Effector memory CD4-positive, alpha-beta T cell (primary cell): ENCODE data around the gene RHNO1.

ENCODE experiments used
- DNase-seq, 3 donors: peaks; one replicate each; pipeline ENCODE4 v3.0.0-alpha.2; 2020
- H3K27ac ChIP-seq: 2 replicates; pipeline ENCODE4 v1.7.0; 2013; ENCODE audit warnings: mild to moderate bottlenecking, low read length, moderate library complexity; ENCODE audit not compliant: insufficient read depth, poor library complexity, severe bottlenecking
- H3K27me3 ChIP-seq: replicated peaks from 2 replicates; pipeline ENCODE4 v1.7.0; 2013; ENCODE audit warnings: mild to moderate bottlenecking, low read length; ENCODE audit not compliant: insufficient read depth, control insufficient read depth, poor library complexity, severe bottlenecking
- H3K36me3 ChIP-seq: 2 replicates; pipeline ENCODE4 v1.7.0; 2013; ENCODE audit warnings: mild to moderate bottlenecking, low read length, moderate library complexity; ENCODE audit not compliant: control insufficient read depth, insufficient read depth
- H3K4me1 ChIP-seq: 2 replicates; pipeline ENCODE4 v1.7.0; 2013; ENCODE audit warnings: low read length, mild to moderate bottlenecking; ENCODE audit not compliant: control insufficient read depth, insufficient read depth, poor library complexity, severe bottlenecking
- H3K4me3 ChIP-seq: 2 replicates; pipeline ENCODE4 v1.7.0; 2013; ENCODE audit warnings: low read length, low read depth, mild to moderate bottlenecking; ENCODE audit not compliant: insufficient read depth, poor library complexity, severe bottlenecking
- H3K9me3 ChIP-seq: 2 replicates; pipeline ENCODE4 v1.7.0; 2013; ENCODE audit warnings: mild to moderate bottlenecking, low read length, moderate library complexity; ENCODE audit not compliant: control insufficient read depth

Gene RHNO1

GRCh38 chr12:2895511-2895910 is 18.5 kb downstream of the RHNO1 start:
- Histone ChIP-seq H3K27me3 (no peaks in the 10 kb centered on the region), H3K4me3 (no peak overlapping the region), H3K4me1 (peaks cover 7% of the 10 kb centered on the region), H3K27ac (no peak overlapping the region), H3K9me3 (no peaks in the 10 kb centered on the region), H3K36me3 (no peaks in the 10 kb centered on the region)
- no peak for DNase-seq

DNA sequence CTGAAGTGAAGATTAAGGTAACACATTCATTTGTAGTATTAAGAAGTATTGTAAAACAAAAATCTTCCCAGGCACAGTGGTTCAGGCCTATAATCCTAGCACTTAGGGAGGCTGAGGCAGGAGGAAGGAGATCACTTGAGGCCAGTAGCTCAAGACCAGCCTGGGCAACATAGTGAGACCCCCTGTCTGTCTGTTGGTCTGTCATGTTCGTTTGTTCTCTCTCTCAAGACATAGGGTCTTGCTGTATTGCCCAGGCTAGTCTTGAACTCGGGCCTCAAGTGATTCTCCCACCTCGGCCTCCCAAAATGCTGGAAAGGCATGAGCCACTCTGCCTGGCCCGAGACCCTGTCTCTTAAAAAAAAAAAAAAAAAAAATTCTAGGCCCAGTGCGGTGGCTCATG is 20.4 kb downstream of the RHNO1 start:
- Histone ChIP-seq H3K9me3 (no peaks in the 10 kb centered on the region), H3K36me3 (no peaks in the 10 kb centered on the region), H3K4me3 (no peak overlapping the region), H3K27me3 (no peaks in the 10 kb centered on the region), H3K4me1 (no peaks in the 10 kb centered on the region), H3K27ac (no peak overlapping the region)
- DNase-seq, result no peak

- H3K4me1 ChIP-seq, result no peaks in the 10 kb centered on the region
- no peaks in the 10 kb centered on the region for H3K36me3 ChIP-seq
- H3K9me3 ChIP-seq, result no peaks in the 10 kb centered on the region
- H3K27ac ChIP-seq, result no peak overlapping the region
- H3K27me3 ChIP-seq, result no peaks in the 10 kb centered on the region
- no peak overlapping the region for H3K4me3 ChIP-seq
- DNase-seq, result no peak
These were observed 23.6 kb downstream of the RHNO1 start for GRCh38 chr12:2900642-2901041.

GRCh38 chr12:2902272-2902880 is 25.4 kb downstream of the RHNO1 start:
- Histone ChIP-seq H3K4me1 (no peaks in the 10 kb centered on the region), H3K27me3 (no peaks in the 10 kb centered on the region), H3K36me3 (no peaks in the 10 kb centered on the region), H3K4me3 (no peak overlapping the region), H3K27ac (no peak overlapping the region), H3K9me3 (no peaks in the 10 kb centered on the region)
- DNase-seq, result no peak

GRCh38 chr12:2904260-2904659 is 27.2 kb downstream of the RHNO1 start:
- no peaks in the 10 kb centered on the region for H3K9me3 ChIP-seq
- H3K4me1 ChIP-seq, result no peaks in the 10 kb centered on the region
- DNase-seq, result no peak
- H3K27me3 ChIP-seq, result no peaks in the 10 kb centered on the region
- H3K27ac ChIP-seq, result no peak overlapping the region
- no peaks in the 10 kb centered on the region for H3K36me3 ChIP-seq
- H3K4me3 ChIP-seq, result no peak overlapping the region

GRCh38 chr12:2912216-2912575 is 35.2 kb downstream of the RHNO1 start:
- Histone ChIP-seq H3K4me3 (no peak overlapping the region), H3K4me1 (no peaks in the 10 kb centered on the region), H3K36me3 (no peaks in the 10 kb centered on the region), H3K27ac (no peak overlapping the region), H3K27me3 (no peaks in the 10 kb centered on the region), H3K9me3 (no peaks in the 10 kb centered on the region)
- no peak for DNase-seq

- H3K4me1 ChIP-seq, result no peaks in the 10 kb centered on the region
- no peak for DNase-seq
- H3K36me3 ChIP-seq, result peaks cover 6% of the 10 kb centered on the region
- H3K27me3 ChIP-seq, result no peaks in the 10 kb centered on the region
- H3K27ac ChIP-seq, result no peak overlapping the region
- no peak overlapping the region for H3K4me3 ChIP-seq
- H3K9me3 ChIP-seq, result no peaks in the 10 kb centered on the region
These were observed 42.2 kb downstream of the RHNO1 start for GRCh38 chr12:2919249-2919648.

- peaks cover 6% of the 10 kb centered on the region for H3K36me3 ChIP-seq
- H3K4me3 ChIP-seq, result no peak overlapping the region
- H3K27me3 ChIP-seq, result no peaks in the 10 kb centered on the region
- no peaks in the 10 kb centered on the region for H3K4me1 ChIP-seq
- no peak overlapping the region for H3K27ac ChIP-seq
- no peak for DNase-seq
- no peaks in the 10 kb centered on the region for H3K9me3 ChIP-seq
These were observed 45.3 kb downstream of the RHNO1 start for GRCh38 chr12:2922329-2922728.

DNA sequence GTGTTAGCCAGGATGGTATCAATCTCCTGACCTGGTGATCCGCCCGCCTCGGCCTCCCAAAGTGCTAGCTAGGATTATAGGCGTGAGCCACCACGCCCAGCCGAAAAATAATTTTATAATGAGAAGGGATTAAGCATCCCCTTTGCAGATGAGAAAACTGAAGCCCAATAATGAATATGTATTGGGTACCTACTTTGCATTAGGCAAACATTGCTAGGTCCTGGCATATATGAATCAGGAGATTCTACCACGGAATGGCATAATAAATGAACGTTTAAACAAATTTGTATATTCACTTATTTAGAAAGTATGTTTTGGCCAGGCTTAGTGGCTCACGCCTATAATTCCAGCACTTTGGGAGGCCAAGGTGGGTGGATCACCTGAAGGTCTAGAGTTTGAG is 46.0 kb downstream of the RHNO1 start:
- Histone ChIP-seq H3K4me3 (no peak overlapping the region), H3K27me3 (no peaks in the 10 kb centered on the region), H3K27ac (no peak overlapping the region), H3K4me1 (no peaks in the 10 kb centered on the region), H3K9me3 (no peaks in the 10 kb centered on the region), H3K36me3 (peaks cover 6% of the 10 kb centered on the region)
- no peak for DNase-seq

DNA sequence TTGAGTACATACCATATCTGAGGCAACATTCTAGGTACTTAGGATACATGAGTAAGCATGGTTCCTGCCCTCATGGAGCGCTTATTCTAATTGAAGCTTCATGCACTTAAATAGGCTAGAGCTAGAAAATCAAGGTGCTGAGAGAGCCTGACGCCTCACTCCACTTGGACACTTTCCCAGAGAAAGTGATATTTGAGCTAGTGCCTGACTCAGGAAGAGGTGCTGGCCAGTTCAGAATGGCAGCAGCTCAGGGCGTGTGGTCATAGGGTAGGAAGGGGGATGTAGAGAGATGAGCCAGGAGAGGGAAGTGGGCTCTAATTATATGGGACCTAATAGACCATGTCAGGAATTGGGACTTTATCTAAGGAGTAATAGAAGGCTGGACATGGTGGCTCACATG is 47.0 kb downstream of the RHNO1 start:
- no peak overlapping the region for H3K4me3 ChIP-seq
- no peaks in the 10 kb centered on the region for H3K27me3 ChIP-seq
- peaks cover 6% of the 10 kb centered on the region for H3K36me3 ChIP-seq
- no peaks in the 10 kb centered on the region for H3K4me1 ChIP-seq
- no peak overlapping the region for H3K27ac ChIP-seq
- H3K9me3 ChIP-seq, result no peaks in the 10 kb centered on the region
- no peak for DNase-seq
